SK-N-SH (cell line): Measurements from ENCODE around the gene IL17RB. TPM values are rescaled to one million over a fixed set of nuclear protein-coding genes. Genes with fewer than 3 reads are reported as not detected.
A peak's percentile ranks its signal among the peaks of the same experiment; 100 is the strongest.

Experiments
- CTCF ChIA-PET: fragments of 300-600, 350-600 bp; formaldehyde crosslinking; extraction: SDS; loops from one replicate; lab custom pipeline; 2021; lab: Yijun Ruan, JAX
- POLR2A ChIA-PET: fragments of 350-600 bp; sonication (Branson Sonifier 250); formaldehyde crosslinking; extraction: SDS; loops from one replicate; lab custom pipeline; 2020; ENCODE audit warnings: antibody characterized with exemption, inconsistent platforms; lab: Yijun Ruan, JAX
- DNase-seq: peaks from one replicate; pipeline ENCODE4 v3.0.0; 2012
- H2AFZ ChIP-seq: fragments of 200-600 bp; sonication (generic); 2 replicates; pipeline ENCODE4 v1.8.1; 2016; ENCODE audit warnings: antibody characterized with exemption, mild to moderate bottlenecking, low read depth
- H3F3A ChIP-seq: fragments of 200-600 bp; sonication (generic); replicated peaks from 2 replicates; pipeline ENCODE3; 2016; ENCODE audit warnings: antibody characterized with exemption, mild to moderate bottlenecking; ENCODE audit not compliant: insufficient read depth
- H3K27ac ChIP-seq, 2 experiments: fragments of 200-500 bp in 1 of 2; fragments of 200-600 bp in 1 of 2; sonication (Bioruptor generic) in 1 of 2; sonication (generic), shearing (Covaris generic) in 1 of 2; 2 replicates each; pipeline versions ENCODE4 v1.5.1 to v1.6.1; 2014 to 2016; ENCODE audit warnings: low read depth in 2 of 2, inconsistent platforms in 1 of 2, low read length in 1 of 2, mild to moderate bottlenecking in 1 of 2, mixed read lengths in 1 of 2
- H3K27me3 ChIP-seq: fragments of 200-600 bp; sonication (generic), shearing (Covaris generic); 2 replicates; pipeline ENCODE4 v1.6.1; 2016; ENCODE audit warnings: mixed run types; ENCODE audit not compliant: insufficient read depth
- H3K36me3 ChIP-seq, 2 experiments: fragments of 200-500 bp in 1 of 2; fragments of 200-600 bp in 1 of 2; sonication (Bioruptor generic) in 1 of 2; sonication (generic) in 1 of 2; replicated peaks in 1 of 2; 2 replicates each; pipeline versions ENCODE3 to v1.5.1; 2014 to 2016; ENCODE audit warnings: low read length in 1 of 2, mild to moderate bottlenecking in 1 of 2; ENCODE audit not compliant: insufficient read depth in 2 of 2, control insufficient read depth in 1 of 2
- H3K4me1 ChIP-seq, 2 experiments: fragments of 200-500 bp in 1 of 2; fragments of 200-600 bp in 1 of 2; sonication (Bioruptor generic) in 1 of 2; sonication (generic), shearing (Covaris generic) in 1 of 2; 2 replicates each; pipeline versions ENCODE4 v1.5.1 to v1.6.1; 2014 to 2016; ENCODE audit warnings: low read depth in 1 of 2, low read length in 1 of 2, mixed run types in 1 of 2; ENCODE audit not compliant: insufficient read depth in 2 of 2, control insufficient read depth in 1 of 2
- H3K4me2 ChIP-seq: fragments of 200-600 bp; sonication (generic), shearing (Covaris generic); 2 replicates; pipeline ENCODE4 v1.6.1; 2017; ENCODE audit warnings: mixed run types
- H3K4me3 ChIP-seq, 2 experiments: fragments of 200-500 bp in 1 of 2; fragments of 200-600 bp in 1 of 2; sonication (Bioruptor generic) in 1 of 2; sonication (generic), shearing (Covaris generic) in 1 of 2; 2 replicates each; pipeline versions ENCODE4 v1.5.1 to v1.8.1; 2014 to 2016; ENCODE audit warnings: low read depth in 2 of 2, inconsistent platforms in 1 of 2, low read length in 1 of 2, mild to moderate bottlenecking in 1 of 2, mixed read lengths in 1 of 2, moderate library complexity in 1 of 2
- H3K79me2 ChIP-seq: fragments of 200-600 bp; sonication (generic); 2 replicates; pipeline ENCODE4 v1.8.1; 2017; ENCODE audit warnings: mild to moderate bottlenecking; ENCODE audit not compliant: insufficient read depth
- H3K9ac ChIP-seq: fragments of 200-600 bp; sonication (generic); 2 replicates; pipeline ENCODE4 v1.6.1; 2017; ENCODE audit warnings: mixed run types
- H3K9me2 ChIP-seq: fragments of 200-600 bp; sonication (generic); 2 replicates; pipeline ENCODE4 v1.6.1; 2017; ENCODE audit warnings: mixed run types
- H3K9me3 ChIP-seq: fragments of 200-600 bp; sonication (generic); 2 replicates; pipeline ENCODE4 v1.6.1; 2017; ENCODE audit warnings: mixed run types, mild to moderate bottlenecking, moderate library complexity
- H4K20me1 ChIP-seq: fragments of 200-600 bp; sonication (generic); 2 replicates; pipeline ENCODE4 v1.6.1; 2017; ENCODE audit warnings: mild to moderate bottlenecking, mixed run types; ENCODE audit not compliant: insufficient read depth
- CHD2 ChIP-seq: fragments of 150-350 bp; IDR thresholded peaks from 2 replicates; pipeline ENCODE4 v1.6.1; 2018; ENCODE audit warnings: low read length; ENCODE audit not compliant: partially characterized antibody
- CTCF ChIP-seq: fragments of 200-600 bp; sonication (generic); IDR thresholded peaks from 2 replicates; pipeline ENCODE4 v1.6.1; 2017; ENCODE audit warnings: antibody characterized with exemption, mild to moderate bottlenecking, moderate library complexity
- FOXJ3 ChIP-seq: sonication (generic); formaldehyde crosslinking; IDR thresholded peaks from 2 replicates; pipeline ENCODE4 v1.5.1; 2020; ENCODE audit warnings: mild to moderate bottlenecking, missing genetic modification reagents
- FOXM1 ChIP-seq: IDR thresholded peaks from 2 replicates; pipeline ENCODE4 v1.4.0; 2012; ENCODE audit warnings: low read depth, mild to moderate bottlenecking
- GATA2 ChIP-seq: sonication (generic); formaldehyde crosslinking; IDR thresholded peaks from 2 replicates; pipeline ENCODE4 v1.5.0; 2020; ENCODE audit warnings: mild to moderate bottlenecking, missing genetic modification reagents
- JUND ChIP-seq: IDR thresholded peaks from 2 replicates; pipeline ENCODE4 v1.4.0; 2012
- MAX ChIP-seq: IDR thresholded peaks from 2 replicates; pipeline ENCODE4 v1.4.0; 2012; ENCODE audit warnings: low read depth
- MXI1 ChIP-seq: IDR thresholded peaks from 2 replicates; pipeline ENCODE4 v1.6.1; 2012; ENCODE audit warnings: mild to moderate bottlenecking, low read depth, low read length, improper control_type of control experiment
- NRF1 ChIP-seq: IDR thresholded peaks from 2 replicates; pipeline ENCODE4 v1.6.1; 2012; ENCODE audit warnings: low read depth, mild to moderate bottlenecking, low read length
- RAD21 ChIP-seq: IDR thresholded peaks from 2 replicates; pipeline ENCODE4 v1.6.1; 2012; ENCODE audit warnings: mild to moderate bottlenecking, low read length
- RFX5 ChIP-seq: IDR thresholded peaks from 2 replicates; pipeline ENCODE4 v1.6.1; 2012; ENCODE audit warnings: mild to moderate bottlenecking, improper control_type of control experiment, low read length
- TEAD4 ChIP-seq: IDR thresholded peaks from 2 replicates; pipeline ENCODE4 v1.4.0; 2012; ENCODE audit warnings: mild to moderate bottlenecking, borderline replicate concordance; ENCODE audit not compliant: insufficient read depth
- USF1 ChIP-seq: IDR thresholded peaks from 2 replicates; pipeline ENCODE4 v1.4.0; 2012; ENCODE audit warnings: low read depth, borderline replicate concordance
- USF2 ChIP-seq: fragments of 150-350 bp; IDR thresholded peaks from 2 replicates; pipeline ENCODE4 v1.6.1; 2017; ENCODE audit warnings: antibody characterized with exemption, low read length, low read depth, borderline replicate concordance
- WGBS: methylation state at CpG from one replicate; pipeline ENCODE4 v1.1.6; 2017; ENCODE audit warnings: low lambda C conversion rate; 5-methylcytosine and 5-hydroxymethylcytosine counted together
- polyA plus RNA-seq, 3 experiments: library from polyadenylated mRNA; depleted of rRNA; stranded (reverse); fragments of >200 nt; gene quantifications; 2 replicates each; pipeline ENCODE4 v1.2.3, GENCODE V29; 2012
- TF ChIP-seq, protein P1 (sequence below): IDR thresholded peaks from 2 replicates; pipeline ENCODE4 v1.4.0; 2012; ENCODE audit warnings: low read depth, borderline replicate concordance
- TF ChIP-seq, protein P2 (sequence below): fragments of 150-350 bp; IDR thresholded peaks from 2 replicates; pipeline ENCODE4 v1.6.1; 2016; ENCODE audit warnings: mild to moderate bottlenecking, low read depth, low read length

Gene IL17RB
- polyA plus RNA-seq, 1 of the 3 experiments (the other 2 are of a cell fraction), result 0.10 TPM

DNA sequence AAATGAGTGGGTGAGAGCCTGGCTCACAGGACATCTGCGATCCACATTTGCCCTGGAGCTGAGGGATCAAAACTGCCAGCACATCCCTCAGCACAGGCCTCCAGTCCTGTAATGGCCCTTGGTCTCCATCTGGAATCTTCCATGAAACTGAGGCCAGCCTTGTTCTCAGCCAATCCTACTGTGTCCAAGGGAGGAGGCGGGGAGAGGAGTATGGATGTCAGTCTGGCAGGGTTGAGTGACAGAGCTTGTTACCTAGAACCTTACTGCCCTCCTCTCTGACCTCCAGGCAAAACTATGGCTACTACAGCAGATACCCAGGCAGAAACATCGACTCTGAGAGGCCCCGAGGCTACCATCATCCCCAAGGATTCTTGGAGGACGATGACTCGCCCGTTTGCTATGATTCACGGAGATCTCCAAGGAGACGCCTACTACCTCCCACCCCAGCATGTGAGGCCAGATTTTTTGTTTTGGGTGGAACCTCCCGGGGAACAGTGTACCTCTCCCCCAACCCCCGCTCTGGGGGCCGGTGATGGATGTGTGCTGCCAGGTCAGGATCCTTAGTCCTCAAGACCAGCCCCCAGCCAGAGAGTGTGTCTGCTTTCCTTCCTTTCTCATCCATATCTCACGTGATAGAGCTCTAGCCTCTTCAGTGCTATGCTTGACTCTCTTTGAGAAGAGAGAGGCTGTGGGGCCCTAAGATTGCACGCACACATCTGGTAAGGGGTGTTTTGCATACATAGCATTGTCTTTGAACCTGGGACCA lies 41.5 kb upstream of the IL17RB start (continued):
- TF ChIP-seq CHD2, result no peak
- TF ChIP-seq FOXJ3 (CRISPR knock-in tag), result no peak
- no peak for TF ChIP-seq MAX
- TF ChIP-seq GATA2 (CRISPR knock-in tag), result no peak
- TF ChIP-seq TEAD4, result 0 out of 2 replicates have a peak, but pooled peaks have one; percentile 8
- TF ChIP-seq USF2, result no peak
- peak; percentile 71 for TF ChIP-seq JUND
- TF ChIP-seq, protein P1, sequence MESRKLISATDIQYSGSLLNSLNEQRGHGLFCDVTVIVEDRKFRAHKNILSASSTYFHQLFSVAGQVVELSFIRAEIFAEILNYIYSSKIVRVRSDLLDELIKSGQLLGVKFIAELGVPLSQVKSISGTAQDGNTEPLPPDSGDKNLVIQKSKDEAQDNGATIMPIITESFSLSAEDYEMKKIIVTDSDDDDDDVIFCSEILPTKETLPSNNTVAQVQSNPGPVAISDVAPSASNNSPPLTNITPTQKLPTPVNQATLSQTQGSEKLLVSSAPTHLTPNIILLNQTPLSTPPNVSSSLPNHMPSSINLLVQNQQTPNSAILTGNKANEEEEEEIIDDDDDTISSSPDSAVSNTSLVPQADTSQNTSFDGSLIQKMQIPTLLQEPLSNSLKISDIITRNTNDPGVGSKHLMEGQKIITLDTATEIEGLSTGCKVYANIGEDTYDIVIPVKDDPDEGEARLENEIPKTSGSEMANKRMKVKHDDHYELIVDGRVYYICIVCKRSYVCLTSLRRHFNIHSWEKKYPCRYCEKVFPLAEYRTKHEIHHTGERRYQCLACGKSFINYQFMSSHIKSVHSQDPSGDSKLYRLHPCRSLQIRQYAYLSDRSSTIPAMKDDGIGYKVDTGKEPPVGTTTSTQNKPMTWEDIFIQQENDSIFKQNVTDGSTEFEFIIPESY, result no peak
- TF ChIP-seq, all 33 proteins: peak for 5

DNA sequence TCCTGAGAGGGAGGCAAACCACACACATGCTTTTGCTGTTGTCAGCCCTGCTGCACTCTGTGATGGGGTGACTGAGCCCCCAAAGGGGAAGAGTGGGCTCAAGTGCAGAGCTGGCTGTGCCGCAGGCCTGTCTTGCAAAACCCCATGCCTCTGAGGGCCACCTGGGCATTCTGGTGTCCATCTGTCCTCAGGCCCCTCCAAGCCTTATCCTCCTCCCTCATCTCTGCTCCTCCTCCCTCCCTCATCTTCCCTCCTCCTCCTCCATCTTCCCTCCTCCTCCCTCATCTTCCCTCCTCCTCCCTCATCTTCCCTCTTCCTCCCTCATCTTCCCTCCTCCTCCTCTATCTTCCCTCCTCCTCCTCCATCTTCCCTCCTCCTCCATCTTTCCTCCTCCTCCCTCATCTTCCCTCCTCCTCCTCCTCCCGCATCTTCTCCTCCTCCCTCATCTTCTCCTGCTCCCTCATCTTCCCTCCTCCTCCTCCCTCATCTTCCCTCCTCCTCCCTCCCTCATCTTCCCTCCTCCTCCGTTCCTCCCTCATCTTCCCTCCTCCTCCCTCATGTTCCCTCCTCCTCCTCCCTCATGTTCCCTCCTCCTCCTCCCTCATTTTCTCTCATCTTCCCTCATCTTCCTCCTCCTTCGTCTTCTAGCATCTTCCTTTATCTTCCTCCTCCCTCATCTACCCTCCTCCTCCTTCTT lies 40.8 kb upstream of the IL17RB start:
- Histone ChIP-seq H4K20me1 (no peaks in the 10 kb centered on the region), H3K27me3 (no peaks in the 10 kb centered on the region), H3K9me3 (no peaks in the 10 kb centered on the region), H3K4me1 (peaks cover 18 to 22% of the 10 kb centered on the region in 2 experiments; a peak in 3 of 4 replicates), H3K36me3 (no peaks in the 10 kb centered on the region), H3K27ac (peak overlapping the region in 1 of 2 experiments; percentile 76; a peak in 2 of 4 replicates), H3K4me3 (no peak overlapping the region), H3K9ac (peak overlapping the region; percentile 57; the same call in 1 of the 2 replicates), H3K4me2 (peak overlapping the region; percentile 71), H3K79me2 (no peaks in the 10 kb centered on the region), H2AFZ (no peak overlapping the region; the same call in 1 of the 2 replicates), H3K9me2 (no peaks in the 10 kb centered on the region), H3F3A (no peaks in the 10 kb centered on the region)
- DNase-seq, result no peak
- 88% methylated on average over 4 of the region's 4 CpGs for WGBS
- ChIA-PET CTCF (no interaction called here), POLR2A (no interaction called here)
- TF ChIP-seq MAX, result no peak
- TF ChIP-seq USF2, result no peak
- TF ChIP-seq NRF1, result no peak
- no peak for TF ChIP-seq CTCF
- no peak for TF ChIP-seq MXI1
- TF ChIP-seq RAD21, result no peak
- TF ChIP-seq RFX5, result no peak
- no peak for TF ChIP-seq FOXJ3 (CRISPR knock-in tag)
- TF ChIP-seq JUND, result no peak
- TF ChIP-seq, protein P2, sequence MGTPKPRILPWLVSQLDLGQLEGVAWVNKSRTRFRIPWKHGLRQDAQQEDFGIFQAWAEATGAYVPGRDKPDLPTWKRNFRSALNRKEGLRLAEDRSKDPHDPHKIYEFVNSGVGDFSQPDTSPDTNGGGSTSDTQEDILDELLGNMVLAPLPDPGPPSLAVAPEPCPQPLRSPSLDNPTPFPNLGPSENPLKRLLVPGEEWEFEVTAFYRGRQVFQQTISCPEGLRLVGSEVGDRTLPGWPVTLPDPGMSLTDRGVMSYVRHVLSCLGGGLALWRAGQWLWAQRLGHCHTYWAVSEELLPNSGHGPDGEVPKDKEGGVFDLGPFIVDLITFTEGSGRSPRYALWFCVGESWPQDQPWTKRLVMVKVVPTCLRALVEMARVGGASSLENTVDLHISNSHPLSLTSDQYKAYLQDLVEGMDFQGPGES, result no peak
- TF ChIP-seq CHD2, result no peak
- no peak for TF ChIP-seq USF1
- no peak for TF ChIP-seq FOXM1
